H1 (cell line): ENCODE data around the gene FXR2.

Source experiments
- BCL11A ChIP-seq, 2 experiments: IDR thresholded peaks; one replicate each; pipeline ENCODE4 v1.6.1; 2011; ENCODE audit warnings: low read depth in 2 of 2, low read length in 2 of 2, mild to moderate bottlenecking in 2 of 2
- TF ChIP-seq, protein P1 (sequence below): IDR thresholded peaks from 2 replicates; pipeline ENCODE4 v1.6.1; 2012; ENCODE audit warnings: inconsistent platforms

DNA sequence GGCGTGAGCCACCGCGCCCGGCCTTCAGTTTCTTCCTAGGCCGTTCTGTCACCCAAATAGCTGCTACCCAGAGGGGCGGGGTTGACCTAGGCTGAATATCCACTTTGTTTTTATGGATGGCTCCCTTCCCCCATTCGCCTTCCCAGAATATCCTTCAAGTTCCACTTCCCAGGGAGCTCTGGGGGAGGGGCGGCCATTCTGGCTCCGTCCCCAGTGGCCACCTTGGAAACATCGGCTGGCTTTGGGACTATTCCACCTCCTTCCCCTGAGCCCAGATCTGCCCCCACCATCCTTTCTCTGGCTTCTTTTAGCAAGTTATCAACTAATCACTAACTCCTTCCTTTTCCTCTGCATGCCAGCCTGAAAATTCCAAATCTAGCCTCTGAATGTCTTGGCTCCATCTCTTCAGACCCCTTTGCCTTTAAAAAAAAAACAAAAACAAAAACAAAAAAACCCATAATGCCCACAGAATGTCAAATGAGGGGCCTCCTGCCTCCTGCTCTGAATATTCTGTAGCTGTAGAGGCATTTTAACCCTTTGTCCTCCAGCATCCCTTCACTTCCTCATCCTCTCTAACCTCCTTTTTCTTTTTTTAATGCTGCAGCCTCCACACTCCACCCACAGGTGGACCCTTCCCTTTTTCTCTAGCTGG lies 42.4 kb upstream of the FXR2 start:
- no peak for TF ChIP-seq BCL11A (IDR thresholded peaks at IDR 0.05; ENCODE audit: low read depth in 2 of 2, low read length in 2 of 2)
- TF ChIP-seq, protein P1, sequence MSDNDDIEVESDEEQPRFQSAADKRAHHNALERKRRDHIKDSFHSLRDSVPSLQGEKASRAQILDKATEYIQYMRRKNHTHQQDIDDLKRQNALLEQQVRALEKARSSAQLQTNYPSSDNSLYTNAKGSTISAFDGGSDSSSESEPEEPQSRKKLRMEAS: no peak
